GM18517 (cell line): ENCODE measurements around the gene WDR37.
A peak's percentile ranks its signal among the peaks of the same experiment; 100 is the strongest.
"Not testable (repeated sequence)": the region's sequence is repeated elsewhere in the genome, so short reads cannot be mapped to it uniquely, and the experiment has no call there.

ENCODE experiments used
- ATAC-seq: cut with Tn5 transposase; IDR thresholded peaks from one replicate; pipeline ENCODE4 v1.9.1; 2021; ENCODE audit warnings: mild to moderate bottlenecking, moderate library complexity; ENCODE audit not compliant: unreplicated experiment

Gene WDR37, protein sequence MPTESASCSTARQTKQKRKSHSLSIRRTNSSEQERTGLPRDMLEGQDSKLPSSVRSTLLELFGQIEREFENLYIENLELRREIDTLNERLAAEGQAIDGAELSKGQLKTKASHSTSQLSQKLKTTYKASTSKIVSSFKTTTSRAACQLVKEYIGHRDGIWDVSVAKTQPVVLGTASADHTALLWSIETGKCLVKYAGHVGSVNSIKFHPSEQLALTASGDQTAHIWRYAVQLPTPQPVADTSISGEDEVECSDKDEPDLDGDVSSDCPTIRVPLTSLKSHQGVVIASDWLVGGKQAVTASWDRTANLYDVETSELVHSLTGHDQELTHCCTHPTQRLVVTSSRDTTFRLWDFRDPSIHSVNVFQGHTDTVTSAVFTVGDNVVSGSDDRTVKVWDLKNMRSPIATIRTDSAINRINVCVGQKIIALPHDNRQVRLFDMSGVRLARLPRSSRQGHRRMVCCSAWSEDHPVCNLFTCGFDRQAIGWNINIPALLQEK

GRCh38 chr10:1056326-1057105, at the start of gene WDR37:
Gene WDR37, plus strand, starts transcription at chr10:1056385. Its CDS starts 15,771 bp downstream, at chr10:1072156.
- peak; percentile 82 for ATAC-seq

DNA sequence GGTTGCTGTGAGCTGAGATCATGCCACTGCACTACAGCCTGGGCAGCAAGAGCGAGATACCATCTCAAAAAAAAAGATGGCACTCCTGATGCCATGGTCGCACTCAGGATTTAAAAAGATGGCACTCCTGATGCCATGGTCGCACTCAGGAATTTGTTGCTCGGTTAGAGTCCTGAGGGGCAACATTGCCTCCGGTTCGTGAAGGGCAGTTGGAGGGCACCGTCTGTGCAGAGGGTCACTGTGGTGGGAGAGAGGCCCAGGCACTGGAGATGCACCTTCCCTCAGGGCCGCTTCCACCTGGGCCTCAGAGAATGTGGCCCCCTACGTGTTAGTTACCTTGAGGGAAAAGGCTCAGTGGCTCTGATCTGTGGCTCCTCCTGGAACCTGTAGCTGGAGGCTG, 49.6 kb upstream of the WDR37 start:
- no peak for ATAC-seq

GRCh38 chr10:1007583-1007982, 48.6 kb upstream of the WDR37 start:
- ATAC-seq = no peak

DNA sequence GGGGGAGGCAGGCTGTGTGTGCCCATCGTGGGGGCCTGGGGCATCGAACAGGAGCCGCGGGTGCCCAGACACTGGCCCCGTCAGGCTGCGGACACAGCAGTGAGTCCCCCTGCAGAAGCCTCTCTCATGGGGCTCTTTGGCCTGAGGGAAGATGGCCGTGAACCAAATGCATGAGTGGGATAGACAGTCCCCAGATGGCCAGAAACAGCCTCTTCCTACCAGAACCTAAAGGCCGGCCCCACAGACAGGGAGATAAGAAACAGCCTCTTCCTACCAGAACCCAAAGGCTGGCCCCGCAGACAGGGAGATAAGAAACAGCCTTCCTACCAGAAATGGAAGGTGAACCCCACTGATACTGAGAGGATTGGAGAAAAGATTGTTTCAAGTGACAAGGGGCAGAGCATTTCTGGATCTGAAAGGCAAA, 47.1 kb upstream of the WDR37 start:
- no peak for ATAC-seq

- not testable (repeated sequence) for ATAC-seq
Observed at GRCh38 chr10:1009947-1010346, 46.2 kb upstream of the WDR37 start.

DNA sequence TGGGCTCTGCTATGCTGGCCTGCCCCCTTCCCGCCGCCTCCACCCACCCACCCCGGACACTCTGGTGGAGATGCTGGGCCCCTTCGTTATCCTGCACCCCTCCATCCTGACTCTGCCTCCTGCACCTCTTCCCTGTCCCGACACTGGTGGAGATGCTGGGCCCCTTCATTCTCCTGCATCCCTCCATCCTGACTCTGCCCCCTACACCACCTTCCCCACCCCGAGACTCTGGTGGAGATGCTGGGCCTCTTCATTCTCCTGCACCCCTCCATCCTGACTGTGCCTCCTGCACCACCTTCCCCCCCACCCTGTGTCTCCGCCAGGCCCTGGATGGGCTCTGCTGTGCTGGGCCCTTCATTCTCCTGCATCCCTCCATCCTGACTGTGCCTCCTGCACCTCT, 45.5 kb upstream of the WDR37 start:
- no peak for ATAC-seq

DNA sequence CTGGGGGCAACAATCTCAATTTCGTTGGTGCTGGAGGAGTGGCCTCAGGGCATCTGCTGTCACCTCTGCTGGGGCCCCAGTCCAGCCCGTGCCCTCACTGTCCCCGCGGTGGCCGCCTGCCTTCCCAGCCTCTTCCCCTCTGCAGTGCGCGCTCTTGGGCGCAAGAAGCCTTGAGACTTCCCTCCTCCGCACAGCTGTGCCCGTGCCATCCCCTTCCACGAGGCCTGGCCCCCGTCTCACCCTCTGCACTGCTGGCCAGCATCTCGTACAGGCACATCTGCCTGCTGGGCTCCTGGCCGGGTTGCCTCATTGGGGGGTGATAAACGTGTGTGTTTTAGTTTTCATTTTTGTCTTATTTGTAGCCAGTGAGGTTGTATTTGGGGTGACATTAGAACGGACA, 44.5 kb upstream of the WDR37 start:
- no peak for ATAC-seq

DNA sequence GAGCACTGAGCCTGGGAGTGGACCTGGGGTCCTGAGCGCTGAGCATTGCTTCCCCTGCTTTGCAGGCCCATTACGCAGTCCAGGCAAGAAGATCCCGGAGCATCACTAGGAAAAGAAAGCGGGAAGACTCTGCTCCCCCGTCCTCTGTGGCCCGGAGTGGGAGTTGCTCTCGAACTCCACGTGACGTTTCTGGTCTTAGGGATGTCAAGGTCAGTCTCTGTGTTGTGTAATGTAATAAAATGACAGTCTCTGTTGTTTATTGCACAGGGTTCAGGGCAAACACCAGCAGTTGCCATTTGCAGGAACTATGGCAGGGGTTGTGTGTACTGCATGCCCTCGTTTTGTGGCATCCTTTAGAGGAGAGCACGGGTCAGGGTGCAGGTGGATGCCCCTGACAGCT, 40.5 kb upstream of the WDR37 start:
- ATAC-seq = no peak

DNA sequence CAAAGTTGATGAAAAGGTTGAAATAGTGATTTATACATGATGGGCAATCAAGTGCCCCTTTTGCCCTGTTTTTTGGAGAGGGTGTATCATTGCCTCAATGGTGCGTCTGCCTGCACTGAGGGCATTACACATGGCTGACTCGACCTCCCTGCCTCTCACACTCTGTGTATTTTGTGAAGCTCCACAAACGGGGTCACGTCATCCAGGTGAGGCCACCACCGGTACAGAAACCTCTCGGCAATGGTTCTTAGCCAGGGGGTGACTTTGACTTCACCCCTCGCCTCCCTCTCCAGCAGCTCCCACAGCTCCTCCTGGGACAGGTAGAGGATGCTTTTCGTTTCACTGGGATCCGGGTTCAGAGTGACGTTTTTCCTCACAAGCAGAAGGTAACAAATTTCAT, 36.8 kb upstream of the WDR37 start:
- no peak for ATAC-seq

DNA sequence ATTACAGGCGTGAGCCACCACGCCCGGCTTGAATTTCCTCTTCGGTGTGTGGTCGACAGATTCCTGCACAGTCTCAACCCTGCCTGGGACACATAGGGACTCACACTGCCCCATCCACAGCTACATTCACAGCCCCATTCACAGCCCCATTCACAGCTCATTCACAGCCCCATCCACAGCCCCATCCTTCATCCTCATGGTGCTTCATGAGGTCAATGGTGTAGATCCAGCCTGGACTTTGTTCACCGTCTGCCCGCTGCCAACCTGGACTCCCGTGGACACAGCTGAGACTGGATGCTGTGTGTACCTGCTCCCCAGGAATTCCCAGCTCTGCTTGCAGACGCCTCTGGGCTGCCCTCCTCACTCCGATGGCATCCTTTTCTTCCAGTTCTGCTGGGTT, 35.7 kb upstream of the WDR37 start:
- ATAC-seq = no peak

DNA sequence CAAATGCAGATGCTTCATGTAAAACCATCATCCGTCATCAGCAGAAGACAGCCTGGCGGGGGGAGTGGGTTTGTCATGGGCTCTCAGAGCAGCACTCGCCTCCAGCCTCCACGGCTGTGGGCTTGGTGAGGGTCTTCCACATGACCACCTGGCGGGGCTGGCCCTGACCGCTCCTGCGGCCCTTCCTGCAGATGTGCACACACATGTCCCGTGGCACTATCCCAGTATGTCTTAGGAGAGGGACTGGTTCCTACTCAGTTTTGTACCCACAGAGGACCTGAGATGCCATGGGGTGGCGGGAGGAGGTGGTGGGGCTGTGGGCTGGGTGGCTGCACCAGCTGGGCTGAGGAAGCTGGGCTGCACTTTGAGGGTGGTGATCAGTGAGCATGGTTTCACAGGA, 35.2 kb upstream of the WDR37 start:
- no peak for ATAC-seq

- no peak for ATAC-seq
Observed at GRCh38 chr10:1022413-1022812, 33.8 kb upstream of the WDR37 start.

DNA sequence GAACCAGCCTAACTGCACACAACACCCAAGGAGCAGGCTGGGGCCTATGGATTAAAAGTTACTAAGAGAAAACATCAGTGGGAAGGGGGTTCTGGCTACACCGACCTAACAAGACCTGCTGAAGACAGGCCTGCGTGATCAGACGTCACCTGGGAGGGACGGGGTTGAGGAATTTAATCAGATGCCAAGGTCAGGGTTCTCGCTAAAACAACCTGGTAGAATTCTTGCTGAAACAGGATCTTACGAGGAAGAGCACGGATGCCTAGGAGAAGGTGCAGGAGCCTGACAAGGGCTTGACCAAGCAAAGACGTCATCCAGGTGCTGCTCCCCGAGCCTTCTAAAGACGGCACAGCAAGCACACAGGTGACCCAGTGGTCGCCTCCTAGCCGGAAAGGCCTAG, 32.1 kb upstream of the WDR37 start:
- no peak for ATAC-seq

GRCh38 chr10:1025683-1026082, 30.5 kb upstream of the WDR37 start, which contains the start of gene IDI2:
Gene IDI2, minus strand, starts transcription at chr10:1025859. Its CDS starts 1,136 bp downstream, at chr10:1024723.
- no peak for ATAC-seq

- ATAC-seq = no peak
Observed at GRCh38 chr10:1026578-1026977, 29.6 kb upstream of the WDR37 start.

DNA sequence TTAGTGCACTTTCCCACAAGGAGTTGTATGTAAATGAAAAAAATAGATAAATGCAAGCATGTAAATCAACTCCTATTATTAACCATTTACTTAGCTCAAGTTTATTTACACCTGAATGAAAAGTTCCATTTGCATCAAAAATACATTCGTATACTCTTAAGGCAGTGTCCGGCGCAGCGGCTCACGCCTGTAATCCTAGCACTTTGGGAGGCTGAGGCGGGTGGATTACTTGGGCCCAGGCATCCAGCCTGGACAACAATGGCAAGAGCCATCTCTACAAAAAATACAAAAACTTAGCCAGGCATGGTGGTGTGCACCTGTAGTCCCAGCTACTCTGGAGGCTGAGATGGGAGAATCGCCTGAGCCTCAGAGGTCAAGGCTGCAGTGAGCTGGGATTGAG, 26.3 kb upstream of the WDR37 start:
- no peak for ATAC-seq

GRCh38 chr10:1033601-1034000, 22.6 kb upstream of the WDR37 start:
- no peak for ATAC-seq

DNA sequence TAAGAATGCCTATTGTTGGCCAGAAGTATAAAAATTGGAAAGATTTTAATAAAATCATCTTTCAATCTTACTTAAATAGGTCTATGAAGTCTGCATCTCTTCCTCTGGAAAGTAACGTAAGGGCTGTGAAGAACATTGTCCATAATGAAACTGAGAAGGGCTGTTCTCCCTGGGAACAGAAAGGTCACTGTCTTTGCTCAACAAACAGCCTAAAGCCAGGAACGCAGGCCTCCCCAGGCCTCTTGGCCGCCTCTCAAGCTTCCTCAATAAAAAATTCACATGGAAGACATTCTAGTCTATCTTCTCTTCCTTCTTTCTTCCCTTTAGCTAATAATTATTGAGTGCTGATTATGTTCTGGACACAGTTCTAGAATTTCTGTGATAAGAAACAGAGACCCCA, 21.4 kb upstream of the WDR37 start:
- ATAC-seq = no peak

- no peak for ATAC-seq
Observed at GRCh38 chr10:1035201-1035600, 21.0 kb upstream of the WDR37 start.

DNA sequence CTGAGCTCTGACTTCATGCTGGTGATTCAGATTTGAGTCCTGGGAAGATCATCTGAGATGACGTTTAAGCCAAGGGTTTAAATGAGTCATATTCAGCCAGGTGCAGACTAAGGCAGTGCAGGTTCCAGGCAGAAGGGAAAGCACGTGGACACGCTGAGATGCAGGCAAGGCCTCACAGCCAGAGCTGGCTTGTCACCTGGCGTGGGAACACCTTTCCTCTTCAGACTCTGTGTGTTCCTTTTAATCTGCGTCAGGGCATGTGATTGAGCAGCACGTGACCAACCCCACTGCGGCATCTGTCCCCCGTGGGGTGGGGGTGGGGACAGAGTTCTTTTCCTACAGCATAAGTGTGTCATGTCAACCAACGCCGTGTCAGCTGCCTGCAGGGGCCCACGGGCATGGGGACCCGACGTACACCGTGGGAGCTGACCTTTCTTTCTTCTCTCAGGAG, 19.8 kb upstream of the WDR37 start:
- peak; percentile 63 for ATAC-seq

DNA sequence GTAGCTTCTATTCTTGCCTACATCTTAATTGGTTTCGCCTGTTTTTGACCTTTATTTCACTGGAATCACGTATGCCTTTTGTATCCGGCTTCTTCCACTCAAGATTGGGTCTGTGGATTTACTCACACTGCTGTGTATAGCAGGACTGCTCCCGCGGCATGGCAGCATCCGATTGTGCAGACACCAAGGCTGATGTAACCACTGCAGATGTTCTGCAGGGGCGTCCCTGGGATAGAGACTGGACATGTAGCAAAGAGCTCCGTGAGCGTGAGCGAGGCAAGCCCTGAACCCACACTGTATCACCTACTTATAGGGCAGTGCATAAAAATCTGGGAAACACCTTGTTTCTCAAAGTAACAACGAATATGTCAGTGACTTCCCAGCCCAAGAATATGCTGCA, 19.1 kb upstream of the WDR37 start:
- no peak for ATAC-seq

DNA sequence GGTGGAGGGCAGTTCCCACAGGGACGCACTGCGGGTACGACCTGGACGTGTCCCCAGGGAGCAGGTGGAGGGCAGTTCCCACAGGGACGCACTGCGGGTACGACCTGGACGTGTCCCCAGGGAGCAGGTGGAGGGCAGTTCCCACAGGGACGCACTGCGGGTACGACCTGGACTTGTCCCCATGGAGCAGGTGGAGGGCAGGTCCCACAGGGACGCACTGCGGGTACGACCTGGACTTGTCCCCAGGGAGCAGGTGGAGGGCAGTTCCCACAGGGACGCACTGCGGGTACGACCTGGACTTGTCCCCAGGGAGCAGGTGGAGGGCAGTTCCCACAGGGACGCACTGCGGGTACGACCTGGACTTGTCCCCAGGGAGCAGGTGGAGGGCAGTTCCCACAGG, 17.4 kb upstream of the WDR37 start:
- not testable (repeated sequence) for ATAC-seq
